Upper lobe of left lung (tissue), 4 donors: ENCODE measurements around the gene ACY1.

Experiments
- CTCF ChIP-seq, 6 experiments: fragments of 450-650 bp in 4 of 6; fragments of 200-600 bp in 2 of 6; sonication (generic) in 2 of 6; IDR thresholded peaks; one replicate each; pipeline ENCODE4 v1.5.1; 2016 to 2019; ENCODE audit warnings: antibody characterized with exemption in 6 of 6
- EP300 ChIP-seq, 4 donors: sonication (generic); formaldehyde crosslinking; IDR thresholded peaks; one replicate each; pipeline ENCODE4 v1.5.1; 2017; ENCODE audit warnings: antibody characterized with exemption in 4 of 4, control low read depth in 2 of 4
- POLR2A ChIP-seq, 4 donors: fragments of 450-650 bp; IDR thresholded peaks; one replicate each; pipeline ENCODE4 v1.5.1; 2016 to 2017; ENCODE audit warnings: antibody characterized with exemption in 4 of 4, mild to moderate bottlenecking in 2 of 4
- POLR2AphosphoS5 ChIP-seq, 2 donors: sonication (generic); formaldehyde crosslinking; IDR thresholded peaks; one replicate each; pipeline ENCODE4 v1.5.1; 2017; ENCODE audit warnings: antibody characterized with exemption in 2 of 2

GRCh38 chr3:51948016-51948580 lies 35.2 kb upstream of the ACY1 start:
- TF ChIP-seq CTCF (IDR thresholded peaks at IDR 0.05) (no peak), EP300 (IDR thresholded peaks at IDR 0.05) (no peak), POLR2AphosphoS5 (IDR thresholded peaks at IDR 0.05) (no peak), POLR2A (IDR thresholded peaks at IDR 0.05) (no peak)
